SK-N-SH (cell line): Measurements from ENCODE around the gene TNFRSF1B. TPM values are rescaled to one million over a fixed set of nuclear protein-coding genes. Genes with fewer than 3 reads are reported as not detected.

Experiments used
- CTCF ChIA-PET: fragments of 300-600, 350-600 bp; formaldehyde crosslinking; extraction: SDS; loops from one replicate; lab custom pipeline; 2021; lab: Yijun Ruan, JAX
- POLR2A ChIA-PET: fragments of 350-600 bp; sonication (Branson Sonifier 250); formaldehyde crosslinking; extraction: SDS; loops from one replicate; lab custom pipeline; 2020; ENCODE audit warnings: antibody characterized with exemption, inconsistent platforms; lab: Yijun Ruan, JAX
- DNase-seq: peaks from one replicate; pipeline ENCODE4 v3.0.0; 2012
- H2AFZ ChIP-seq: fragments of 200-600 bp; sonication (generic); 2 replicates; pipeline ENCODE4 v1.8.1; 2016; ENCODE audit warnings: antibody characterized with exemption, mild to moderate bottlenecking, low read depth
- H3F3A ChIP-seq: fragments of 200-600 bp; sonication (generic); replicated peaks from 2 replicates; pipeline ENCODE3; 2016; ENCODE audit warnings: antibody characterized with exemption, mild to moderate bottlenecking; ENCODE audit not compliant: insufficient read depth
- H3K27ac ChIP-seq, 2 experiments: fragments of 200-500 bp in 1 of 2; fragments of 200-600 bp in 1 of 2; sonication (Bioruptor generic) in 1 of 2; sonication (generic), shearing (Covaris generic) in 1 of 2; 2 replicates each; pipeline versions ENCODE4 v1.5.1 to v1.6.1; 2014 to 2016; ENCODE audit warnings: low read depth in 2 of 2, inconsistent platforms in 1 of 2, low read length in 1 of 2, mild to moderate bottlenecking in 1 of 2, mixed read lengths in 1 of 2
- H3K27me3 ChIP-seq: fragments of 200-600 bp; sonication (generic), shearing (Covaris generic); 2 replicates; pipeline ENCODE4 v1.6.1; 2016; ENCODE audit warnings: mixed run types; ENCODE audit not compliant: insufficient read depth
- H3K36me3 ChIP-seq, 2 experiments: fragments of 200-500 bp in 1 of 2; fragments of 200-600 bp in 1 of 2; sonication (Bioruptor generic) in 1 of 2; sonication (generic) in 1 of 2; replicated peaks in 1 of 2; 2 replicates each; pipeline versions ENCODE3 to v1.5.1; 2014 to 2016; ENCODE audit warnings: low read length in 1 of 2, mild to moderate bottlenecking in 1 of 2; ENCODE audit not compliant: insufficient read depth in 2 of 2, control insufficient read depth in 1 of 2
- H3K4me1 ChIP-seq, 2 experiments: fragments of 200-500 bp in 1 of 2; fragments of 200-600 bp in 1 of 2; sonication (Bioruptor generic) in 1 of 2; sonication (generic), shearing (Covaris generic) in 1 of 2; 2 replicates each; pipeline versions ENCODE4 v1.5.1 to v1.6.1; 2014 to 2016; ENCODE audit warnings: low read depth in 1 of 2, low read length in 1 of 2, mixed run types in 1 of 2; ENCODE audit not compliant: insufficient read depth in 2 of 2, control insufficient read depth in 1 of 2
- H3K4me2 ChIP-seq: fragments of 200-600 bp; sonication (generic), shearing (Covaris generic); 2 replicates; pipeline ENCODE4 v1.6.1; 2017; ENCODE audit warnings: mixed run types
- H3K4me3 ChIP-seq, 2 experiments: fragments of 200-500 bp in 1 of 2; fragments of 200-600 bp in 1 of 2; sonication (Bioruptor generic) in 1 of 2; sonication (generic), shearing (Covaris generic) in 1 of 2; 2 replicates each; pipeline versions ENCODE4 v1.5.1 to v1.8.1; 2014 to 2016; ENCODE audit warnings: low read depth in 2 of 2, inconsistent platforms in 1 of 2, low read length in 1 of 2, mild to moderate bottlenecking in 1 of 2, mixed read lengths in 1 of 2, moderate library complexity in 1 of 2
- H3K79me2 ChIP-seq: fragments of 200-600 bp; sonication (generic); 2 replicates; pipeline ENCODE4 v1.8.1; 2017; ENCODE audit warnings: mild to moderate bottlenecking; ENCODE audit not compliant: insufficient read depth
- H3K9ac ChIP-seq: fragments of 200-600 bp; sonication (generic); 2 replicates; pipeline ENCODE4 v1.6.1; 2017; ENCODE audit warnings: mixed run types
- H3K9me2 ChIP-seq: fragments of 200-600 bp; sonication (generic); 2 replicates; pipeline ENCODE4 v1.6.1; 2017; ENCODE audit warnings: mixed run types
- H3K9me3 ChIP-seq: fragments of 200-600 bp; sonication (generic); 2 replicates; pipeline ENCODE4 v1.6.1; 2017; ENCODE audit warnings: mixed run types, mild to moderate bottlenecking, moderate library complexity
- H4K20me1 ChIP-seq: fragments of 200-600 bp; sonication (generic); 2 replicates; pipeline ENCODE4 v1.6.1; 2017; ENCODE audit warnings: mild to moderate bottlenecking, mixed run types; ENCODE audit not compliant: insufficient read depth
- CHD2 ChIP-seq: fragments of 150-350 bp; IDR thresholded peaks from 2 replicates; pipeline ENCODE4 v1.6.1; 2018; ENCODE audit warnings: low read length; ENCODE audit not compliant: partially characterized antibody
- ELF1 ChIP-seq: IDR thresholded peaks from 2 replicates; pipeline ENCODE4 v1.4.0; 2012
- EZH2phosphoT487 ChIP-seq: fragments of 200-600 bp; sonication (generic); IDR thresholded peaks from 2 replicates; pipeline ENCODE4 v1.6.1; 2017; ENCODE audit warnings: low read depth, mixed run types, mild to moderate bottlenecking, antibody characterized with exemption, moderate library complexity, borderline replicate concordance
- FOSL2 ChIP-seq: IDR thresholded peaks from 2 replicates; pipeline ENCODE4 v1.4.0; 2012; ENCODE audit warnings: low read depth, mild to moderate bottlenecking, moderate library complexity, borderline replicate concordance
- FOXJ3 ChIP-seq: sonication (generic); formaldehyde crosslinking; IDR thresholded peaks from 2 replicates; pipeline ENCODE4 v1.5.1; 2020; ENCODE audit warnings: mild to moderate bottlenecking, missing genetic modification reagents
- JUND ChIP-seq: IDR thresholded peaks from 2 replicates; pipeline ENCODE4 v1.4.0; 2012
- MAX ChIP-seq: IDR thresholded peaks from 2 replicates; pipeline ENCODE4 v1.4.0; 2012; ENCODE audit warnings: low read depth
- MXI1 ChIP-seq: IDR thresholded peaks from 2 replicates; pipeline ENCODE4 v1.6.1; 2012; ENCODE audit warnings: mild to moderate bottlenecking, low read depth, low read length, improper control_type of control experiment
- NFIC ChIP-seq: IDR thresholded peaks from 2 replicates; pipeline ENCODE4 v1.4.0; 2012; ENCODE audit warnings: borderline replicate concordance
- PBX3 ChIP-seq: IDR thresholded peaks from 2 replicates; pipeline ENCODE4; 2012
- POLR2AphosphoS5 ChIP-seq: IDR thresholded peaks from 2 replicates; pipeline ENCODE4 v1.6.1; 2012; ENCODE audit warnings: low read depth, low read length
- RAD21 ChIP-seq: IDR thresholded peaks from 2 replicates; pipeline ENCODE4 v1.6.1; 2012; ENCODE audit warnings: mild to moderate bottlenecking, low read length
- RCOR1 ChIP-seq: fragments of 150-350 bp; IDR thresholded peaks from 2 replicates; pipeline ENCODE4 v1.6.1; 2017; ENCODE audit warnings: antibody characterized with exemption, low read length
- REST ChIP-seq: IDR thresholded peaks from 2 replicates; pipeline ENCODE4 v1.6.1; 2012; ENCODE audit warnings: mild to moderate bottlenecking, low read depth, low read length, moderate library complexity
- RFX5 ChIP-seq: IDR thresholded peaks from 2 replicates; pipeline ENCODE4 v1.6.1; 2012; ENCODE audit warnings: mild to moderate bottlenecking, improper control_type of control experiment, low read length
- RXRA ChIP-seq: IDR thresholded peaks from 2 replicates; pipeline ENCODE4 v1.4.0; 2012; ENCODE audit warnings: low read depth, mild to moderate bottlenecking, borderline replicate concordance
- TCF12 ChIP-seq: IDR thresholded peaks from 2 replicates; pipeline ENCODE4 v1.4.0; 2012
- WGBS: methylation state at CpG from one replicate; pipeline ENCODE4 v1.1.6; 2017; ENCODE audit warnings: low lambda C conversion rate; 5-methylcytosine and 5-hydroxymethylcytosine counted together
- polyA plus RNA-seq, 3 experiments: library from polyadenylated mRNA; depleted of rRNA; stranded (reverse); fragments of >200 nt; gene quantifications; 2 replicates each; pipeline ENCODE4 v1.2.3, GENCODE V29; 2012

Gene TNFRSF1B
- polyA plus RNA-seq, 1 of the 3 experiments (the other 2 are of a cell fraction) = 0.36 TPM

- peaks cover 0 to 8% of the 10 kb centered on the region in 2 experiments; a peak in 1 of 4 replicates for H3K4me1 ChIP-seq
- H3K36me3 ChIP-seq = no peaks in the 10 kb centered on the region
- TF ChIP-seq ELF1 = no peak
- TF ChIP-seq JUND = no peak
- TF ChIP-seq CHD2 = no peak
- no peak for TF ChIP-seq FOXJ3
- no peak for TF ChIP-seq RAD21
- TF ChIP-seq MAX = no peak
- TF ChIP-seq MXI1 = no peak
- TF ChIP-seq FOSL2 = no peak
- no peak for TF ChIP-seq RXRA
- TF ChIP-seq REST = no peak
- TF ChIP-seq RCOR1 = no peak
- no peak for TF ChIP-seq RFX5
- TF ChIP-seq POLR2AphosphoS5 = no peak
- no peak for TF ChIP-seq TCF12
- TF ChIP-seq NFIC = no peak
- no peak for TF ChIP-seq PBX3
- TF ChIP-seq EZH2phosphoT487 = no peak
- no peak overlapping the region for H3K27ac ChIP-seq
- H3K79me2 ChIP-seq = no peaks in the 10 kb centered on the region
- no peaks in the 10 kb centered on the region for H3K9me2 ChIP-seq
- no peaks in the 10 kb centered on the region for H4K20me1 ChIP-seq
- H3K27me3 ChIP-seq = no peaks in the 10 kb centered on the region
- WGBS = 90% methylated on average over 7 of the region's 7 CpGs
- CTCF ChIA-PET = interaction anchor here (2.0 kb wide), 1 partner anchor 35 kb away, joined by 13 read pairs; no protein-coding TSS in a partner anchor
- no peak overlapping the region for H3K4me3 ChIP-seq
- DNase-seq = no peak
- no peaks in the 10 kb centered on the region for H3K9me3 ChIP-seq
- POLR2A ChIA-PET = no interaction called here
- H2AFZ ChIP-seq = no peak overlapping the region
- H3K4me2 ChIP-seq = no peak overlapping the region
- H3F3A ChIP-seq = no peaks in the 10 kb centered on the region
- no peak overlapping the region for H3K9ac ChIP-seq
These were observed 7.0 kb upstream of the TNFRSF1B start for GRCh38 chr1:12159816-12160215.
